ENCODE data around the gene PRM2. TPM values are rescaled to one million over a fixed set of nuclear protein-coding genes. Genes with fewer than 3 reads are reported as not detected.

Gene PRM2
- polyA plus RNA-seq, 1 of the 3 experiments (the other 2 are of a cell fraction), result not detected

DNA sequence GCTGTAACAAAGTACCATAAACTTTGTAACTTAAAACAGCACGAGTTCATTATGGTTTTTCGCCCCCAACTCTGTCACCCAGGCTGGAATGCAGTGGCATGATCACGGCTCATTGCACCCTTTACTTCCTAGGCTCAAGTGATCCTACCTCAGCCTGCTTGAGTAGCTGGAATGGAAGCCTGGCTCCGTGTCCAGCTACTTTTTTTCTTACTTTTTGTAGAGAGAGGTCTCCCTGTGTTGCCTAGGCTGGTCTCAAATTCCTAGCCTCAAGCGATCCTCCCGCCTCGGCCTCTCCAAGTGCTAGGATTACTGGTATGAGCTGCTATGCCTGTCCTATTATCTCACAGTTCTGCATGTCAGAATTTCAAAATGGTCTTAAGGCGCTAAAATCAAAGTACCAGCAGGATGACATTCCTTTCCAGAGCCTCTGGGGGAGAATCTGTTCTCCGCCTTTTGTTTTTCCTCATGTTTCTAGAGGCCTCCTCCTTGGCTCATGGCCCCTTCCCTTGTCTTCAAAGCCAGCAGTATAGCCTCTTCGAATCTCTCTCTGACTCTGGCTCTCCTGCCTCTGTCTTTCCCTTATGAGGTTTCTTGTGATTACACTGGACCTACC is 14.9 kb upstream of the PRM2 start:
- POLR2A ChIA-PET, result no interaction called here
- WGBS (ENCODE audit: low lambda C conversion rate), result 78% methylated on average over 10 of the region's 10 CpGs
- Histone ChIP-seq H3K9me3 (no peaks in the 10 kb centered on the region), H3K4me3 (ENCODE audit: low read depth in 2 of 2, low read length in 1 of 2) (no peak overlapping the region), H3K4me1 (ENCODE audit: control insufficient read depth in 1 of 2, insufficient read depth in 2 of 2, low read depth in 1 of 2, low read length in 1 of 2) (no peaks in the 10 kb centered on the region), H3K36me3 (replicated peaks in 1 of 2; ENCODE audit: control insufficient read depth in 1 of 2, insufficient read depth in 2 of 2, low read length in 1 of 2) (no peaks in the 10 kb centered on the region), H3K27me3 (ENCODE audit: insufficient read depth) (no peaks in the 10 kb centered on the region), H3K9me2 (no peaks in the 10 kb centered on the region), H3F3A (replicated peaks; ENCODE audit: insufficient read depth) (no peaks in the 10 kb centered on the region), H4K20me1 (ENCODE audit: insufficient read depth) (no peaks in the 10 kb centered on the region), H2AFZ (ENCODE audit: low read depth) (no peak overlapping the region), H3K4me2 (no peak overlapping the region), H3K9ac (no peak overlapping the region), H3K27ac (ENCODE audit: low read depth in 2 of 2, low read length in 1 of 2) (no peak overlapping the region), H3K79me2 (ENCODE audit: insufficient read depth) (no peaks in the 10 kb centered on the region)
- TF ChIP-seq TEAD4 (IDR thresholded peaks at IDR 0.05; ENCODE audit: borderline replicate concordance, insufficient read depth) (no peak), NRF1 (IDR thresholded peaks at IDR 0.05; ENCODE audit: low read depth, low read length) (no peak), FOSL2 (IDR thresholded peaks at IDR 0.05; ENCODE audit: borderline replicate concordance, low read depth) (no peak), EP300 (IDR thresholded peaks at IDR 0.05; ENCODE audit: borderline replicate concordance in 1 of 2, low read depth in 1 of 2, low read length in 1 of 2) (no peak), TCF12 (IDR thresholded peaks at IDR 0.05) (no peak), EZH2phosphoT487 (IDR thresholded peaks at IDR 0.05; ENCODE audit: borderline replicate concordance, low read depth) (no peak), GABPA (IDR thresholded peaks at IDR 0.05; ENCODE audit: low read depth) (no peak), TAF1 (IDR thresholded peaks at IDR 0.05; ENCODE audit: borderline replicate concordance, low read depth, low read length) (no peak), RAD21 (IDR thresholded peaks at IDR 0.05; ENCODE audit: low read length) (no peak), MEF2A (IDR thresholded peaks at IDR 0.05; ENCODE audit: borderline replicate concordance, low read depth) (no peak)
- TF ChIP-seq, protein P1, sequence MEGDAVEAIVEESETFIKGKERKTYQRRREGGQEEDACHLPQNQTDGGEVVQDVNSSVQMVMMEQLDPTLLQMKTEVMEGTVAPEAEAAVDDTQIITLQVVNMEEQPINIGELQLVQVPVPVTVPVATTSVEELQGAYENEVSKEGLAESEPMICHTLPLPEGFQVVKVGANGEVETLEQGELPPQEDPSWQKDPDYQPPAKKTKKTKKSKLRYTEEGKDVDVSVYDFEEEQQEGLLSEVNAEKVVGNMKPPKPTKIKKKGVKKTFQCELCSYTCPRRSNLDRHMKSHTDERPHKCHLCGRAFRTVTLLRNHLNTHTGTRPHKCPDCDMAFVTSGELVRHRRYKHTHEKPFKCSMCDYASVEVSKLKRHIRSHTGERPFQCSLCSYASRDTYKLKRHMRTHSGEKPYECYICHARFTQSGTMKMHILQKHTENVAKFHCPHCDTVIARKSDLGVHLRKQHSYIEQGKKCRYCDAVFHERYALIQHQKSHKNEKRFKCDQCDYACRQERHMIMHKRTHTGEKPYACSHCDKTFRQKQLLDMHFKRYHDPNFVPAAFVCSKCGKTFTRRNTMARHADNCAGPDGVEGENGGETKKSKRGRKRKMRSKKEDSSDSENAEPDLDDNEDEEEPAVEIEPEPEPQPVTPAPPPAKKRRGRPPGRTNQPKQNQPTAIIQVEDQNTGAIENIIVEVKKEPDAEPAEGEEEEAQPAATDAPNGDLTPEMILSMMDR (IDR thresholded peaks at IDR 0.05), result no peak
- TF ChIP-seq, protein P2, sequence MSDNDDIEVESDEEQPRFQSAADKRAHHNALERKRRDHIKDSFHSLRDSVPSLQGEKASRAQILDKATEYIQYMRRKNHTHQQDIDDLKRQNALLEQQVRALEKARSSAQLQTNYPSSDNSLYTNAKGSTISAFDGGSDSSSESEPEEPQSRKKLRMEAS (IDR thresholded peaks at IDR 0.05; ENCODE audit: low read depth), result no peak
- TF ChIP-seq, protein P3, sequence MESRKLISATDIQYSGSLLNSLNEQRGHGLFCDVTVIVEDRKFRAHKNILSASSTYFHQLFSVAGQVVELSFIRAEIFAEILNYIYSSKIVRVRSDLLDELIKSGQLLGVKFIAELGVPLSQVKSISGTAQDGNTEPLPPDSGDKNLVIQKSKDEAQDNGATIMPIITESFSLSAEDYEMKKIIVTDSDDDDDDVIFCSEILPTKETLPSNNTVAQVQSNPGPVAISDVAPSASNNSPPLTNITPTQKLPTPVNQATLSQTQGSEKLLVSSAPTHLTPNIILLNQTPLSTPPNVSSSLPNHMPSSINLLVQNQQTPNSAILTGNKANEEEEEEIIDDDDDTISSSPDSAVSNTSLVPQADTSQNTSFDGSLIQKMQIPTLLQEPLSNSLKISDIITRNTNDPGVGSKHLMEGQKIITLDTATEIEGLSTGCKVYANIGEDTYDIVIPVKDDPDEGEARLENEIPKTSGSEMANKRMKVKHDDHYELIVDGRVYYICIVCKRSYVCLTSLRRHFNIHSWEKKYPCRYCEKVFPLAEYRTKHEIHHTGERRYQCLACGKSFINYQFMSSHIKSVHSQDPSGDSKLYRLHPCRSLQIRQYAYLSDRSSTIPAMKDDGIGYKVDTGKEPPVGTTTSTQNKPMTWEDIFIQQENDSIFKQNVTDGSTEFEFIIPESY (IDR thresholded peaks at IDR 0.05; ENCODE audit: borderline replicate concordance, low read depth), result no peak
- TF ChIP-seq, protein P4, sequence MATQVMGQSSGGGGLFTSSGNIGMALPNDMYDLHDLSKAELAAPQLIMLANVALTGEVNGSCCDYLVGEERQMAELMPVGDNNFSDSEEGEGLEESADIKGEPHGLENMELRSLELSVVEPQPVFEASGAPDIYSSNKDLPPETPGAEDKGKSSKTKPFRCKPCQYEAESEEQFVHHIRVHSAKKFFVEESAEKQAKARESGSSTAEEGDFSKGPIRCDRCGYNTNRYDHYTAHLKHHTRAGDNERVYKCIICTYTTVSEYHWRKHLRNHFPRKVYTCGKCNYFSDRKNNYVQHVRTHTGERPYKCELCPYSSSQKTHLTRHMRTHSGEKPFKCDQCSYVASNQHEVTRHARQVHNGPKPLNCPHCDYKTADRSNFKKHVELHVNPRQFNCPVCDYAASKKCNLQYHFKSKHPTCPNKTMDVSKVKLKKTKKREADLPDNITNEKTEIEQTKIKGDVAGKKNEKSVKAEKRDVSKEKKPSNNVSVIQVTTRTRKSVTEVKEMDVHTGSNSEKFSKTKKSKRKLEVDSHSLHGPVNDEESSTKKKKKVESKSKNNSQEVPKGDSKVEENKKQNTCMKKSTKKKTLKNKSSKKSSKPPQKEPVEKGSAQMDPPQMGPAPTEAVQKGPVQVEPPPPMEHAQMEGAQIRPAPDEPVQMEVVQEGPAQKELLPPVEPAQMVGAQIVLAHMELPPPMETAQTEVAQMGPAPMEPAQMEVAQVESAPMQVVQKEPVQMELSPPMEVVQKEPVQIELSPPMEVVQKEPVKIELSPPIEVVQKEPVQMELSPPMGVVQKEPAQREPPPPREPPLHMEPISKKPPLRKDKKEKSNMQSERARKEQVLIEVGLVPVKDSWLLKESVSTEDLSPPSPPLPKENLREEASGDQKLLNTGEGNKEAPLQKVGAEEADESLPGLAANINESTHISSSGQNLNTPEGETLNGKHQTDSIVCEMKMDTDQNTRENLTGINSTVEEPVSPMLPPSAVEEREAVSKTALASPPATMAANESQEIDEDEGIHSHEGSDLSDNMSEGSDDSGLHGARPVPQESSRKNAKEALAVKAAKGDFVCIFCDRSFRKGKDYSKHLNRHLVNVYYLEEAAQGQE (IDR thresholded peaks at IDR 0.05; ENCODE audit: low read depth, low read length), result no peak
- CTCF ChIA-PET, result no interaction called here
- DNase-seq, result no peak

Data from SK-N-SH (cell line).